HepG2 (cell line): ENCODE measurements around the gene DDX10. TPM values are rescaled to one million over a fixed set of nuclear protein-coding genes. Genes with fewer than 3 reads are reported as not detected.

ENCODE experiments used
- ATAC-seq: fragments of 200-7000 bp; cut with Tn5 transposase; 3 replicates; pipeline ENCODE4 v1.9.1; 2020; ENCODE audit warnings: mild to moderate bottlenecking, moderate library complexity
- BruUV-seq: library from RNA; stranded (reverse); fragments of 400-500 nt; replicated peaks from 2 replicates; lab custom pipeline; 2021; lab: Mats Ljungman, UMichigan
- CTCF ChIA-PET: fragments of 300-600 bp; formaldehyde crosslinking; extraction: SDS; loops from one replicate; lab custom pipeline; 2021; ENCODE audit warnings: low total read pairs, inconsistent platforms, low intra/inter-chr PET ratio; lab: Yijun Ruan, JAX
- POLR2A ChIA-PET: fragments of 350-600 bp; sonication (Branson Sonifier 250); formaldehyde crosslinking; loops from one replicate; lab custom pipeline; 2020; ENCODE audit warnings: antibody characterized with exemption, inconsistent platforms; lab: Yijun Ruan, JAX
- DNase-seq: peaks from one replicate; pipeline ENCODE4 v3.0.0-alpha.2; 2015; ENCODE audit warnings: low spot score
- FAIRE-seq: peaks from 3 replicates; lab custom pipeline; 2011; peaks lifted over from hg19 to GRCh38; lab: Jason Lieb, UNC
- H2AFZ ChIP-seq: one replicate; pipeline ENCODE4 v1.6.1; 2011; ENCODE audit warnings: low read length, inconsistent platforms
- H3K27ac ChIP-seq: fragments of 300-600 bp; 3 replicates; pipeline ENCODE4 v1.8.0; 2011; ENCODE audit warnings: mixed run types, mild to moderate bottlenecking, mixed read lengths, low read length, inconsistent platforms; ENCODE audit not compliant: insufficient read depth; ENCODE audit errors: extremely low read length
- H3K27me3 ChIP-seq, 2 experiments: fragments of 200-600 bp in 1 of 2; 2 replicates in 1 of 2; 3 replicates in 1 of 2; pipeline versions ENCODE4 v1.6.0 to v1.8.0; 2011; ENCODE audit warnings: low read length in 2 of 2, mild to moderate bottlenecking in 2 of 2, moderate library complexity in 2 of 2, inconsistent platforms in 1 of 2; ENCODE audit not compliant: insufficient read depth in 2 of 2, control insufficient read depth in 1 of 2
- H3K36me3 ChIP-seq, 2 experiments: fragments of 200-600 bp in 1 of 2; replicated peaks in 1 of 2; 2 replicates in 1 of 2; 3 replicates in 1 of 2; pipeline versions ENCODE4 v1.5.1 to v1.8.0; 2011; ENCODE audit warnings: low read length in 2 of 2, inconsistent platforms in 1 of 2; ENCODE audit not compliant: insufficient read depth in 2 of 2, control insufficient read depth in 1 of 2
- H3K4me1 ChIP-seq: 2 replicates; pipeline ENCODE4 v1.5.1; 2012; ENCODE audit warnings: low read length, inconsistent platforms; ENCODE audit not compliant: insufficient read depth
- H3K4me2 ChIP-seq: 2 replicates; pipeline ENCODE4 v1.6.0; 2011; ENCODE audit warnings: low read depth, low read length, inconsistent platforms
- H3K4me3 ChIP-seq, 3 experiments: fragments of 200-600 bp in 1 of 3; sonication (generic), shearing (Covaris generic) in 1 of 3; replicated peaks in 1 of 3; 2 replicates each; pipeline ENCODE4 v1.5.1; 2011 to 2016; ENCODE audit warnings: low read length in 3 of 3, inconsistent platforms in 2 of 3, low read depth in 2 of 3, mild to moderate bottlenecking in 2 of 3, control low read depth in 1 of 3, mixed read lengths in 1 of 3; ENCODE audit not compliant: insufficient read depth in 1 of 3
- H3K79me2 ChIP-seq: one replicate; pipeline ENCODE4 v1.6.1; 2011; ENCODE audit warnings: low read length, inconsistent platforms; ENCODE audit not compliant: insufficient read depth
- H3K9ac ChIP-seq: 2 replicates; pipeline ENCODE4 v1.6.0; 2011; ENCODE audit warnings: mild to moderate bottlenecking, low read depth, low read length, inconsistent platforms; ENCODE audit not compliant: insufficient read depth
- H3K9me3 ChIP-seq: 2 replicates; pipeline ENCODE4 v1.5.1; 2012; ENCODE audit warnings: mild to moderate bottlenecking, low read length
- H4K20me1 ChIP-seq: 2 replicates; pipeline ENCODE4 v1.6.0; 2011; ENCODE audit warnings: inconsistent platforms, mild to moderate bottlenecking, low read length, moderate library complexity; ENCODE audit not compliant: insufficient read depth
- CBX2 ChIP-seq, 2 experiments: fragments of 200-600 bp in 1 of 2; sonication (generic); formaldehyde crosslinking in 1 of 2; IDR thresholded peaks; 2 replicates each; pipeline versions ENCODE4 v1.7.0 to v1.8.1; 2018 to 2022; ENCODE audit warnings: low read depth in 2 of 2, low read length in 1 of 2, mild to moderate bottlenecking in 1 of 2, missing genetic modification reagents in 1 of 2
- CEBPB ChIP-seq: IDR thresholded peaks from 2 replicates; pipeline ENCODE4 v1.6.1; 2011; ENCODE audit warnings: low read depth, low read length, improper control_type of control experiment, borderline replicate concordance
- EP300 ChIP-seq, 3 experiments: sonication (generic) in 1 of 3; formaldehyde crosslinking in 1 of 3; IDR thresholded peaks; 2 replicates each; pipeline versions ENCODE4 v1.5.1 to v1.6.1; 2011 to 2020; ENCODE audit warnings: low read depth in 2 of 3, low read length in 2 of 3, borderline replicate concordance in 1 of 3, improper control_type of control experiment in 1 of 3, mild to moderate bottlenecking in 1 of 3, missing genetic modification reagents in 1 of 3, moderate library complexity in 1 of 3
- FOSL2 ChIP-seq: sonication (generic); formaldehyde crosslinking; IDR thresholded peaks from 2 replicates; pipeline ENCODE4 v1.4.0; 2020; ENCODE audit warnings: missing genetic modification reagents
- FOXC1 ChIP-seq: sonication (generic); formaldehyde crosslinking; IDR thresholded peaks from 2 replicates; pipeline ENCODE4 v1.8.0; 2022; ENCODE audit warnings: mild to moderate bottlenecking, missing genetic modification reagents, borderline replicate concordance
- MNT ChIP-seq: fragments of 450-650 bp; IDR thresholded peaks from 2 replicates; pipeline ENCODE4 v1.6.1; 2016
- NONO ChIP-seq, 2 experiments: fragments of 450-650 bp in 1 of 2; sonication (generic) in 1 of 2; formaldehyde crosslinking in 1 of 2; IDR thresholded peaks in 1 of 2; conservative IDR thresholded peaks in 1 of 2; 2 replicates each; pipeline versions ENCODE4 v1.6.1 to v1.8.0; 2017 to 2022; ENCODE audit warnings: mild to moderate bottlenecking in 1 of 2, missing genetic modification reagents in 1 of 2, moderate library complexity in 1 of 2
- RERE ChIP-seq: IDR thresholded peaks from 2 replicates; pipeline ENCODE4 v1.6.1; 2016; ENCODE audit warnings: low read depth, missing genetic modification reagents, missing compliant biosample characterization
- RFXAP ChIP-seq: sonication (generic); formaldehyde crosslinking; IDR thresholded peaks from 2 replicates; pipeline ENCODE4 v1.4.0; 2020; ENCODE audit warnings: missing genetic modification reagents, borderline replicate concordance
- SRSF1 ChIP-seq: fragments of 200-400 bp; formaldehyde crosslinking; optimal IDR thresholded peaks from 2 replicates; pipeline ENCODE3; 2017; ENCODE audit warnings: mild to moderate bottlenecking, low read depth, low read length, moderate library complexity
- SSRP1 ChIP-seq: IDR thresholded peaks from 2 replicates; pipeline ENCODE4 v1.6.1; 2016; ENCODE audit warnings: control low read depth
- ZBTB33 ChIP-seq: sonication (generic); formaldehyde crosslinking; IDR thresholded peaks from 2 replicates; pipeline ENCODE4 v1.4.0; 2020; ENCODE audit warnings: missing genetic modification reagents
- ZKSCAN5 ChIP-seq: sonication (generic); formaldehyde crosslinking; IDR thresholded peaks from 2 replicates; pipeline ENCODE4 v1.5.1; 2020; ENCODE audit warnings: mild to moderate bottlenecking, missing genetic modification reagents
- ZNF337 ChIP-seq: sonication (generic); formaldehyde crosslinking; IDR thresholded peaks from 2 replicates; pipeline ENCODE4 v1.5.1; 2020; ENCODE audit warnings: missing genetic modification reagents, low read depth, mild to moderate bottlenecking, borderline replicate concordance
- ZNF619 ChIP-seq: sonication (generic); formaldehyde crosslinking; IDR thresholded peaks from 2 replicates; pipeline ENCODE4 v1.4.0; 2020; ENCODE audit warnings: mild to moderate bottlenecking, missing genetic modification reagents
- WGBS: methylation state at CpG from one replicate; pipeline ENCODE4 v1.1.6; 2017; ENCODE audit warnings: low lambda C conversion rate; 5-methylcytosine and 5-hydroxymethylcytosine counted together
- in situ Hi-C: cut with HindIII; loops from 2 replicates; pipeline ENCODE4 v1.10.0; 2017; ENCODE audit warnings: low pct_unique_long_range_greater_than_20kb; ENCODE audit not compliant: extremely low pct_ligation_motif_present
- intact Hi-C: fragments of 100-400 bp; cut with micrococcal nuclease; formaldehyde crosslinking; loops from one replicate; pipeline ENCODE4 v1.10.0; 2022; ENCODE audit not compliant: unreplicated experiment
- polyA plus RNA-seq, 8 experiments: library from polyadenylated mRNA; depleted of rRNA in 3 of 8; stranded (reverse) in 7 of 8; unstranded in 1 of 8; fragments of >200 nt; fragmentation: Illumina TruSeq in 4 of 8; extraction: Trizol in 4 of 8; gene quantifications; 2 replicates each; pipeline versions ENCODE4 v1.2.1 to v1.2.3, GENCODE V29; 2011 to 2016; ENCODE audit warnings: low read depth in 4 of 8, missing spikeins in 1 of 8, mixed read lengths in 1 of 8; ENCODE audit not compliant: insufficient read depth in 1 of 8
- total RNA-seq, 5 experiments: library from RNA; depleted of rRNA; stranded (reverse); fragments of >200 nt; fragmentation: Illumina TruSeq; extraction: Trizol; gene quantifications; 2 replicates each; pipeline ENCODE4 v1.2.3, GENCODE V29; 2016; ENCODE audit warnings: low read depth in 1 of 5

DDX10 gene
- total and polyA plus RNA-seq, 2 of the 13 experiments (the other 11 are each of a cell fraction or from before 2014, with no cell fraction given): 17.0 to 32.0 TPM

GRCh38 chr11:108929241-108929640 lies 264.4 kb downstream of the DDX10 start:
- no peaks in the 10 kb centered on the region for H4K20me1 ChIP-seq
- no peak overlapping the region for H3K4me2 ChIP-seq
- no peaks in the 10 kb centered on the region for H3K27me3 ChIP-seq
- no peak overlapping the region for H3K9ac ChIP-seq
- POLR2A ChIA-PET: no interaction called here
- CTCF ChIA-PET: no interaction called here
- no peak overlapping the region for H3K27ac ChIP-seq
- intact Hi-C loops (no loop called here), in situ Hi-C loops (no loop called here)
- H3K36me3 ChIP-seq: no peaks in the 10 kb centered on the region; a peak in 1 of 5 replicates
- 92% methylated on average over 1 of the region's 1 CpG for WGBS
- peak; percentile 19 for DNase-seq
- H3K79me2 ChIP-seq: no peaks in the 10 kb centered on the region
- no TSS peak for BruUV-seq
- H3K4me3 ChIP-seq: no peak overlapping the region
- no peak overlapping the region for H2AFZ ChIP-seq
- H3K9me3 ChIP-seq: no peaks in the 10 kb centered on the region
- ATAC-seq: no peak
- no peaks in the 10 kb centered on the region for H3K4me1 ChIP-seq
- FAIRE-seq: no peak
- TF ChIP-seq EP300 (IDR thresholded peaks at IDR 0.05; ENCODE audit: low read depth in 2 of 2, low read length in 2 of 2) (peak in 1 of 2 experiments; percentile 7; a peak in 1 of 4 replicates), EP300 (CRISPR knock-in tag; IDR thresholded peaks at IDR 0.05; ENCODE audit: borderline replicate concordance) (no peak), ZKSCAN5 (CRISPR knock-in tag) (no peak), SRSF1 (no peak), FOXC1 (CRISPR knock-in tag) (no peak), MNT (no peak), SSRP1 (CRISPR knock-in tag) (no peak), FOSL2 (peak; percentile 55; the same call in 1 of the 2 replicates), CEBPB (peak; percentile 10; the same call in 1 of the 2 replicates), RERE (CRISPR knock-in tag) (no peak), ZNF337 (CRISPR knock-in tag) (no peak), RFXAP (no peak), ZBTB33 (no peak), CBX2 (IDR thresholded peaks at IDR 0.05; ENCODE audit: low read depth, low read length) (no peak), CBX2 (CRISPR knock-in tag; IDR thresholded peaks at IDR 0.05; ENCODE audit: low read depth) (no peak), ZNF619 (CRISPR knock-in tag) (no peak), NONO (IDR thresholded peaks at IDR 0.05) (no peak), NONO (CRISPR knock-in tag; conservative IDR thresholded peaks at IDR 0.05) (no peak)
